Tibial nerve (tissue), 4 donors: Measurements from ENCODE around the gene ACOXL. TPM values are rescaled to one million over a fixed set of nuclear protein-coding genes. Genes with fewer than 3 reads are reported as not detected.

Source experiments
- DNase-seq, 2 donors: peaks; one replicate each; pipeline ENCODE4 v3.0.0-alpha.2; 2019; ENCODE audit warnings: low spot score in 2 of 2
- H3K27ac ChIP-seq, 4 donors: fragments of 200-600 bp; sonication (generic) in 3 of 4; one replicate each; pipeline ENCODE4 v1.5.1; 2017 to 2019; ENCODE audit warnings: mild to moderate bottlenecking in 1 of 4
- H3K27me3 ChIP-seq, 2 donors: fragments of 200-600 bp; sonication (generic) in 1 of 2; one replicate each; pipeline versions ENCODE4 v1.5.1 to v1.6.0; 2017 to 2019
- H3K36me3 ChIP-seq, 3 donors: fragments of 200-600 bp; sonication (generic); one replicate each; pipeline ENCODE4 v1.5.1; 2018 to 2019
- H3K4me1 ChIP-seq, 4 donors: fragments of 200-600 bp; sonication (generic) in 3 of 4; one replicate each; pipeline ENCODE4 v1.5.1; 2017 to 2019
- H3K4me3 ChIP-seq, 4 donors: fragments of 200-600 bp; sonication (generic) in 3 of 4; one replicate each; pipeline ENCODE4 v1.5.1; 2017 to 2019; ENCODE audit warnings: mild to moderate bottlenecking in 1 of 4, moderate library complexity in 1 of 4
- H3K9me3 ChIP-seq, 4 donors: fragments of 200-600 bp; sonication (generic) in 3 of 4; one replicate each; pipeline ENCODE4 v1.5.1; 2017 to 2019
- CTCF ChIP-seq, 5 experiments: fragments of 200-600 bp in 3 of 5; fragments of 450-650 bp in 2 of 5; sonication (generic) in 3 of 5; IDR thresholded peaks; one replicate each; pipeline ENCODE4 v1.5.1; 2016 to 2019; ENCODE audit warnings: antibody characterized with exemption in 5 of 5, mild to moderate bottlenecking in 3 of 5, moderate library complexity in 2 of 5
- EP300 ChIP-seq, 2 donors: sonication (generic); formaldehyde crosslinking; IDR thresholded peaks; one replicate each; pipeline ENCODE4 v1.6.1; 2017; ENCODE audit warnings: antibody characterized with exemption in 2 of 2, mild to moderate bottlenecking in 1 of 2
- POLR2A ChIP-seq, 2 donors: fragments of 450-650 bp; IDR thresholded peaks; one replicate each; pipeline ENCODE4 v1.6.1; 2017; ENCODE audit warnings: antibody characterized with exemption in 2 of 2, mild to moderate bottlenecking in 2 of 2, moderate library complexity in 2 of 2
- WGBS, 2 donors: methylation state at CpG; one replicate each; pipeline ENCODE4 v1.1.5; 2018; 5-methylcytosine and 5-hydroxymethylcytosine counted together
- total RNA-seq, 4 donors: library from RNA; depleted of rRNA; stranded (reverse); fragments of >200 nt; gene quantifications; one replicate each; pipeline ENCODE4 v1.1.0, GENCODE V29; 2016

The ACOXL gene
- total RNA-seq, 4 donors from 2014 or later, result 0.30 TPM; not detected in 3

GRCh38 chr2:110860630-110861029 is 128.3 kb downstream of the ACOXL start:
- Histone ChIP-seq H3K27me3 (peaks cover 0 to 27% of the 10 kb centered on the region in 2 donors), H3K9me3 (no peaks in the 10 kb centered on the region), H3K36me3 (no peaks in the 10 kb centered on the region), H3K27ac (no peak overlapping the region), H3K4me3 (no peak overlapping the region), H3K4me1 (no peaks in the 10 kb centered on the region)
- TF ChIP-seq EP300 (IDR thresholded peaks at IDR 0.05) (no peak), POLR2A (IDR thresholded peaks at IDR 0.05) (no peak), CTCF (IDR thresholded peaks at IDR 0.05) (no peak)
- DNase-seq, result no peak
- WGBS, 2 donors, result 86 to 88% methylated on average over 8 of the region's 8 CpGs

GRCh38 chr2:110861616-110862260 is 129.4 kb downstream of the ACOXL start:
- Histone ChIP-seq H3K9me3 (no peaks in the 10 kb centered on the region), H3K4me3 (no peak overlapping the region), H3K27me3 (peaks cover 0 to 27% of the 10 kb centered on the region in 2 donors), H3K36me3 (no peaks in the 10 kb centered on the region), H3K27ac (no peak overlapping the region), H3K4me1 (no peaks in the 10 kb centered on the region)
- TF ChIP-seq EP300 (IDR thresholded peaks at IDR 0.05) (no peak), CTCF (IDR thresholded peaks at IDR 0.05) (no peak), POLR2A (IDR thresholded peaks at IDR 0.05) (no peak)
- no peak for DNase-seq
- WGBS, 2 donors, result 60 to 62% methylated on average over 17 of the region's 17 CpGs

GRCh38 chr2:110863726-110864125 is 131.4 kb downstream of the ACOXL start:
- Histone ChIP-seq H3K27ac (no peak overlapping the region), H3K27me3 (peaks cover 0 to 18% of the 10 kb centered on the region in 2 donors), H3K9me3 (no peaks in the 10 kb centered on the region), H3K4me1 (no peaks in the 10 kb centered on the region), H3K36me3 (no peaks in the 10 kb centered on the region), H3K4me3 (no peak overlapping the region)
- 87 to 89% methylated on average over 2 of the region's 2 CpGs for WGBS, 2 donors
- TF ChIP-seq CTCF (IDR thresholded peaks at IDR 0.05) (no peak), POLR2A (IDR thresholded peaks at IDR 0.05) (no peak), EP300 (IDR thresholded peaks at IDR 0.05) (no peak)
- DNase-seq, result no peak

GRCh38 chr2:110864176-110864575 is 131.8 kb downstream of the ACOXL start:
- no peak for TF ChIP-seq EP300 (IDR thresholded peaks at IDR 0.05)
- no peak for TF ChIP-seq POLR2A (IDR thresholded peaks at IDR 0.05)
- no peak for TF ChIP-seq CTCF (IDR thresholded peaks at IDR 0.05)
- H3K27ac ChIP-seq, result no peak overlapping the region
- H3K4me1 ChIP-seq, result no peaks in the 10 kb centered on the region
- H3K9me3 ChIP-seq, result no peaks in the 10 kb centered on the region
- peaks cover 0 to 18% of the 10 kb centered on the region in 2 donors for H3K27me3 ChIP-seq
- 82 to 91% methylated on average over 3 of the region's 3 CpGs for WGBS, 2 donors
- DNase-seq, result no peak
- no peak overlapping the region for H3K4me3 ChIP-seq
- H3K36me3 ChIP-seq, result no peaks in the 10 kb centered on the region

GRCh38 chr2:110864731-110865130 is 132.4 kb downstream of the ACOXL start:
- no peaks in the 10 kb centered on the region for H3K4me1 ChIP-seq
- no peak overlapping the region for H3K4me3 ChIP-seq
- TF ChIP-seq EP300 (IDR thresholded peaks at IDR 0.05), result no peak
- TF ChIP-seq POLR2A (IDR thresholded peaks at IDR 0.05), result no peak
- no peak for TF ChIP-seq CTCF (IDR thresholded peaks at IDR 0.05)
- no peak overlapping the region for H3K27ac ChIP-seq
- peaks cover 0 to 12% of the 10 kb centered on the region in 2 donors for H3K27me3 ChIP-seq
- no peaks in the 10 kb centered on the region for H3K36me3 ChIP-seq
- 90 to 91% methylated on average over 5 of the region's 5 CpGs for WGBS, 2 donors
- no peaks in the 10 kb centered on the region for H3K9me3 ChIP-seq
- no peak for DNase-seq
